Uterus (tissue), 2 donors: Measurements from ENCODE around the gene XKR7.

Experiments
- CTCF ChIP-seq, 4 experiments: fragments of 200-600 bp in 2 of 4; fragments of 450-650 bp in 2 of 4; sonication (generic) in 2 of 4; IDR thresholded peaks; one replicate each; pipeline ENCODE4 v1.5.1; 2016 to 2019; ENCODE audit warnings: antibody characterized with exemption in 4 of 4, mild to moderate bottlenecking in 2 of 4, moderate library complexity in 1 of 4
- POLR2A ChIP-seq, 2 donors: fragments of 450-650 bp; IDR thresholded peaks; one replicate each; pipeline ENCODE4 v1.6.1; 2016; ENCODE audit warnings: antibody characterized with exemption in 2 of 2, mild to moderate bottlenecking in 1 of 2, moderate library complexity in 1 of 2

- no peak for TF ChIP-seq CTCF (IDR thresholded peaks at IDR 0.05)
- no peak for TF ChIP-seq POLR2A (IDR thresholded peaks at IDR 0.05)
These were observed 828 bp upstream of the XKR7 start for GRCh38 chr20:31966991-31967655.
